HCT116 (cell line): ENCODE results near the gene TFB1M.

ENCODE experiments used
- CBX3 ChIP-seq: IDR thresholded peaks from 2 replicates; pipeline ENCODE4 v1.6.1; 2012; ENCODE audit warnings: low read depth
- CTCF ChIP-seq, 3 experiments: fragments of 200-600 bp in 1 of 3; sonication (generic) in 1 of 3; IDR thresholded peaks in 2 of 3; conservative IDR thresholded peaks in 1 of 3; 2 replicates each; pipeline ENCODE4 v1.5.1; 2012 to 2017; ENCODE audit warnings: low read depth in 2 of 3, low read length in 2 of 3, antibody characterized with exemption in 1 of 3, borderline replicate concordance in 1 of 3, control low read depth in 1 of 3, mild to moderate bottlenecking in 1 of 3, mixed read lengths in 1 of 3, mixed run types in 1 of 3, moderate library complexity in 1 of 3; ENCODE audit not compliant: insufficient read depth in 1 of 3
- EZH2 ChIP-seq: fragments of 200-600 bp; sonication (generic); IDR thresholded peaks from 2 replicates; pipeline ENCODE4 v1.6.1; 2017; ENCODE audit warnings: antibody characterized with exemption, mixed run types
- JUND ChIP-seq: IDR thresholded peaks from 2 replicates; pipeline ENCODE4 v1.6.1; 2012
- POLR2A ChIP-seq: IDR thresholded peaks from 2 replicates; pipeline ENCODE4 v1.7.0; 2011; ENCODE audit warnings: borderline replicate concordance; ENCODE audit not compliant: insufficient read depth, insufficient read length; ENCODE audit errors: extremely low read depth
- POLR2AphosphoS5 ChIP-seq: IDR thresholded peaks from 2 replicates; pipeline ENCODE4 v1.6.1; 2011; ENCODE audit warnings: mild to moderate bottlenecking, low read depth, low read length, moderate library complexity
- RAD21 ChIP-seq: IDR thresholded peaks from 2 replicates; pipeline ENCODE4 v1.6.1; 2012; ENCODE audit warnings: low read depth, mild to moderate bottlenecking
- SP1 ChIP-seq: IDR thresholded peaks from 2 replicates; pipeline ENCODE4 v1.6.1; 2012; ENCODE audit warnings: low read depth

- TF ChIP-seq EZH2 (no peak), CTCF (IDR thresholded peaks at IDR 0.05 in 2 of 3, conservative IDR thresholded peaks at IDR 0.05 in 1 of 3; ENCODE audit: borderline replicate concordance in 1 of 3, insufficient read depth in 1 of 3, low read depth in 2 of 3, low read length in 2 of 3) (no peak), POLR2AphosphoS5 (no peak), POLR2A (no peak), JUND (no peak), SP1 (no peak), RAD21 (no peak), CBX3 (no peak)
These were observed 23.0 kb downstream of the TFB1M start for GRCh38 chr6:155291291-155291690.
